HL-60/S4 treated with phorbol 12-myristate 13-acetate at 8.2 ng/mL for 4 days and 3 days (cell line): ENCODE data around the gene PRKN.

ENCODE experiments used
- in situ Hi-C: fragments of 300-500 bp; cut with MboI; formaldehyde crosslinking; loops from 2 replicates; pipeline ENCODE4 v1.15.0; 2022; ENCODE audit warnings: low sequenced_read_pairs

Gene PRKN

GRCh38 chr6:161761966-161762365 lies 965.6 kb downstream of the PRKN start:
- in situ Hi-C loops, result no loop called here

GRCh38 chr6:161755080-161755479 lies 972.5 kb downstream of the PRKN start:
- in situ Hi-C loops, result no loop called here

DNA sequence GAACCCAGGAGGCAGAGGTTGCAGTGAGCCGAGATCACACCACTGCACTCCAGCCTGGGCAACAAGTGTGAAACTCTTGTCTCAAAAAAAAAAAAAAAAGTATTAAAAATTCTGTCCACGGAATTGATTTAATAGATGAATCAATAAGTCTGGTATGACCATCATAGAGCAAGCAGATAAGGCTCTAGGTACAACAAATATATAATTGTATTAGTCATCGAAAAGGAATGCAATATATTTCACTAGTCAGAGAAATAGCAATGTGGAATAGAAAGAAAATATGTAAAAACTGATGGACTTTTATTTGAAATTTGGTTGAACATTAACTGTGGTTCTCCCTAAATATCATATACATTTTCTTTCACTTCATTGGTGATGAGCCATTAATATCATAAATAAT lies 976.9 kb downstream of the PRKN start:
- in situ Hi-C loops, result no loop called here

GRCh38 chr6:161749576-161749975 lies 978.0 kb downstream of the PRKN start:
- in situ Hi-C loops, result no loop called here

- in situ Hi-C loops, result no loop called here
Observed at GRCh38 chr6:161748535-161749416, 978.8 kb downstream of the PRKN start.

GRCh38 chr6:161747506-161747905 lies 980.1 kb downstream of the PRKN start:
- in situ Hi-C loops, result no loop called here

DNA sequence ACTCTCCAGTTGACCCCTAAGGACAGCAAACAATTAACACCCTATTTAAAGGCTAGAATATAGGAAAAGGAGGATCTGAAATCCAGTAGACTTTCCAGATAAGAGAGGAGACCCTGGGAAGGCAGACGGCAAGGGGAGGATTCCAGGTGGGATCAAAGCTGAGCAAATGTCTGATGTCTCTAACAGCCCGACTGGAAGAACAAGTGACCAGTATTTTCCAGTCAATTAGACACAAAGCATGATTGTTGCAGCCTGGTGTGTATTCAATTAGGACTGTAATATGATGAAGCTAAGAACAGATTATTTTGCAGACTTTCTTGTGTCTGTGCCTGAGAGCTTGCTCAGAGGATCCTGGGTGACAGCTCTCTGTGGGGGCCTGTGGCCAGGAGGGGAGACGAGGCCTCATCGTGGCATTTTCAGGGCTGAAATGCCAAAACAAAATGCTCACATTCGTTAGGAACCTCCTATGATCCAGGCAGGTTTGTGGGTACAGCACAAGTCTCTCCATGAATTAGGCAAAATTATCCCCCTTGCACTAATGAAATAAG lies 981.9 kb downstream of the PRKN start:
- in situ Hi-C loops, result no loop called here

DNA sequence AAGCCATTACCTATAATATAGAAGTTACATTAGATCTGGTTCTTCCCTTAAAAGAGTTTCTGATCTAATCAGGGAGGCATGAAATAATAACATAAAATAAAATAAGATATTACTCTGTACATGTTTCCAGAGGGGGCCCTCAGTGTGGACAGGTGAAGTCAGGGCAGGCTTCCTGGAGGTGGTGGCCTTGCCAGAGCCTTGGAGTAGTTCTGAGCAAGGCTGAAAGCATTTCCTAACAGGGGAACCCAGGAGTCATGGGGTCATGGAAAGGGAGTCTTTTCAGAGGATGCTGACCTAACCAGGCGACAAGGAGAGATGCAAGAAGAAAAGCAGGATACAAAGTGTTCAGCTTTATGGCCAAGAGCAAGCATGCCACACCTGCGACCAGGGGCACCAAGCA lies 982.4 kb downstream of the PRKN start:
- in situ Hi-C loops, result no loop called here

- in situ Hi-C loops, result no loop called here
Observed at GRCh38 chr6:161744211-161745067, 983.1 kb downstream of the PRKN start.

GRCh38 chr6:161743509-161744178 lies 983.9 kb downstream of the PRKN start:
- in situ Hi-C loops, result no loop called here

- in situ Hi-C loops, result no loop called here
Observed at GRCh38 chr6:161740486-161740885, 987.1 kb downstream of the PRKN start.

DNA sequence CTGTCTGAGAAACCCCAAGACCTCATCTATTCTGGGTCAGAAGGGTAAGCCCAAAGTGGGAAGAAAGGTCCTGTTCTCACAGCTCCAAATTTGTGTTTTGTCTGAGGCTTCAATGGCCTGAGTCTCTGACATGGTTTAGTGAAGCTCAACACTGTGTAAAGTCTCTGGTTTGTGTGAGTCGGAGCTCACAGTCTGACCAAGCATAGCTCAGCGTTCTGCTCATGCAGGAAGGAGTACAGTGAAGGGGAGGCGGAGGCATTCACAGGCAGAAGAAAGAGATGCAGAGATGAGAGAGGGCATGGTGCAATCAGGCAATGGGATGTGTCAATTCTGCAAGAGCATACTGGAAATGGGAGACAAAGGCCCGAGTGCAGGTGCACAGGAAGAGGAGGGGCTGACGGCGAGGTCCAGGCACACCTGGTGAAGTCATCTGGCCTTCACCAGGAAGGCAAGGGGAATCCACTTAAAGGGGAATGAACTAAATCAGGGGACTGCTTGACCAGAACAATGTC lies 990.7 kb downstream of the PRKN start:
- in situ Hi-C loops, result no loop called here

DNA sequence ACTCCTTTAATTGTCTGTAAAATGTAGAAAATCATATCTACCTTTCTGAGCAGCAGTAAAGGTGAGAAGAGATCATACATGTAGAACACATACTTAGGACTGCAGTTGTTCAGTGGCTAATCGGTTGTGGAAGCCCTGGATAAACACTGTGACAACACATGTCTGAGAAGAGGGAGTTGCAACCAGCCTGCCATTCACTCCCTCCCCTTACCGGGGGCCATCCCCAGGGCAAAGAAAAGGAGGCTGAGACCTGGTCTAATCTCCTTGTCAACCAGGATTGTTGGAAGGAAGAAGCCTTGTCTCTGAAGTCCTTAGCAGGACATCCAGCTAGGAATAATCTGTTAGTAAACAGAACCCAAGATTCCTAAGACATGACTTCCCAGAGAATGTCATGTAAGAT lies 991.2 kb downstream of the PRKN start:
- in situ Hi-C loops, result no loop called here

DNA sequence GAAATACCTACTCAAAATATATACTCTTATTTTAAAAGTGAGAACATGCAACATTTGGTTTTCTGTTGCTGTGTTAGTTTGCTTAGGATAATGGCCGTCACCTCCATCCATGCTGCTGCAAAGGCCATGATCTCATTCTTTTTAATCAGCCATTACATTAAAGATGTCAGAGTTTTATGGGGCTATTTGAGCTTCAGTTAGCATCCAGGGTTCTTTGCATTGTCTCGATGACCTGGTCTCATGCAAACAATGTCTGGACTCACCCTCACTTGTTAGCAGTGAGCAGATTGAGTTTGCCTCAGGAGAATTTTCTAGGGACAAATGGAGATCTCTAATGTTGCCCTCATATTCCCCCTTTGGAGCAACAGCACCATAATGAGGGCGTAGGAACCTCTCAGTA lies 995.0 kb downstream of the PRKN start:
- in situ Hi-C loops, result no loop called here

GRCh38 chr6:161727083-161727833 lies 1000.3 kb downstream of the PRKN start:
- in situ Hi-C loops, result no loop called here

DNA sequence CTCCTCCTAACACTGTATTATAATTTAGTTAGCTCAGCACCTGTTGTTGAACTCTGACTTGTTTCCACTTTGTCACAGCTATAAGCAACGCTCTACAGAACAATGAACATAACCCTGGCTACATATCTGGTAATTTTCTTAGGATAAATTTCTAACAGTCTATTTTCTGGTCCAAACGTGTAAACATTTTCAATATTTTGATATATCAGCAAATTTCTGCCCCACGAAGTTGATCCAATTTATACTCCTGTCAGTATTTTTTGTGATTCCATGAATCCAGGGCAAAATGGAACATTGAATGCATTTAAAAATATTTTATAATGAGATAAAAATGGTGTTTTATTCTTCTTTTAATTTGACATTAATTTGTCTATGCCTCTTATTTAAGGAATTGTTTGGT lies 1005.2 kb downstream of the PRKN start:
- in situ Hi-C loops, result no loop called here

DNA sequence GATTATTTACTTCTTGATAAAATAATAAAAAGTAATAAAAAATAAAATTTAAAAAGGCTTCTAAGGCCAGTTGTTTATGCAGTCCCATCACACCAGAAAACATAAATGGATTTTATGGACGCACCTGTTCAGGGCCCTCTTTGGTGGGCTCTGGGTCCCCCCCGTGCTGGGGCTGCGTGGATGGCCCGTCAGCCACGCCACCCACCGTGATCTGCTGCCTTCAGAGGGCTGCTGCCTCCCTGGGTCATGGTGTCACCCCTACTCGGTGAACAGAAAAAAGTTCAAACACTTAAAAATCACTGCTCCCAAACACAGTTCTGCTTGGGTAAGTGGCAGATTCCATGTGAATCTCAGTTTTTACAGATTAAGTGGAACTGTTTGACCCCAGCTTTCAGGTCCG lies 1006.1 kb downstream of the PRKN start:
- in situ Hi-C loops, result no loop called here

- in situ Hi-C loops, result no loop called here
Observed at GRCh38 chr6:161716176-161716575, 1011.4 kb downstream of the PRKN start.

- in situ Hi-C loops, result no loop called here
Observed at GRCh38 chr6:161711938-161712337, 1015.6 kb downstream of the PRKN start.

DNA sequence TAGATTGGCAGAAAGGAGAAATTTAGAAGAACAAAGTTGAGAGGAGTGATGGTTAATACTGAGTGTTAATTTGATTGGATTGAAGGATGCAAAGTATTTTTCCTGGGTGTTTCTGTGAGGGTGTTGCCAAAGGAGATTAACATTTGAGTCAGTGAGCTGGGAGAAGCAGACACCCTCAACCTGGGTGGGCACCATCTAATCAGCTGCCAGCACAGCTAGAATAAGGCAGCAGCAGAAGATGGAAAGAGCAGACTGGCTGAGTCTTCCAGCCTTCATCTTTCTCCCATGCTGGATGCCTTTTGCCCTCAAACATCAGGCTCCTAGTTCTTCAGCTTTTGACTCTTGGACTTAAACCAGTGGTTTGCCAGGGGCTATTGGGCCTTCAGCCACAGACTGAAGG lies 1016.1 kb downstream of the PRKN start:
- in situ Hi-C loops, result no loop called here
